Activated naive CD8-positive, alpha-beta T cell treated with anti-CD3 and anti-CD28 coated beads, Interleukin-2, amount 50 U/mL, for 16 hours (primary cell): ENCODE data around the gene LCP2.
"Not testable (repeated sequence)": the region's sequence is repeated elsewhere in the genome, so short reads cannot be mapped to it uniquely, and the experiment has no call there.

ENCODE experiments used
- DNase-seq: peaks from one replicate; pipeline ENCODE4 v3.0.0-alpha.2; 2020; ENCODE audit warnings: low read depth, low spot score

The LCP2 gene

GRCh38 chr5:170248931-170249227 is 48.7 kb downstream of the LCP2 start:
- DNase-seq: not testable (repeated sequence)

- DNase-seq: no peak
Measured at GRCh38 chr5:170248172-170248930, 49.2 kb downstream of the LCP2 start.

- DNase-seq: no peak
Measured at GRCh38 chr5:170247363-170247762, 50.2 kb downstream of the LCP2 start.

GRCh38 chr5:170246126-170246870 is 51.3 kb downstream of the LCP2 start:
- no peak for DNase-seq

GRCh38 chr5:170245436-170245835 is 52.1 kb downstream of the LCP2 start:
- DNase-seq: not testable (repeated sequence)

- DNase-seq: no peak
Measured at GRCh38 chr5:170238456-170239196, 59.0 kb downstream of the LCP2 start.

GRCh38 chr5:170235876-170236864 is 61.4 kb downstream of the LCP2 start:
- no peak for DNase-seq

- no peak for DNase-seq
Measured at GRCh38 chr5:170233358-170233892, 64.2 kb downstream of the LCP2 start.

- no peak for DNase-seq
Measured at GRCh38 chr5:170232786-170233185, 64.8 kb downstream of the LCP2 start, which contains the start of gene C5orf58. Gene C5orf58 (plus strand): TSS chr5:170232985. CDS start chr5:170234977, 1,992 bp downstream.

- no peak for DNase-seq
Measured at GRCh38 chr5:170228762-170229435, 68.7 kb downstream of the LCP2 start.

- no peak for DNase-seq
Measured at GRCh38 chr5:170226661-170227060, 70.9 kb downstream of the LCP2 start.

GRCh38 chr5:170226129-170226615 is 71.4 kb downstream of the LCP2 start:
- DNase-seq: no peak

GRCh38 chr5:170225326-170226128 is 72.0 kb downstream of the LCP2 start:
- peak; percentile 57 for DNase-seq

GRCh38 chr5:170223906-170224305 is 73.7 kb downstream of the LCP2 start:
- DNase-seq: no peak

GRCh38 chr5:170223360-170223759 is 74.2 kb downstream of the LCP2 start:
- no peak for DNase-seq

GRCh38 chr5:170221327-170221741 is 76.2 kb downstream of the LCP2 start:
- no peak for DNase-seq

GRCh38 chr5:170220191-170220590 is 77.4 kb downstream of the LCP2 start:
- DNase-seq: no peak

- DNase-seq: no peak
Measured at GRCh38 chr5:170219615-170220014, 78.0 kb downstream of the LCP2 start.

GRCh38 chr5:170218726-170219125 is 78.9 kb downstream of the LCP2 start:
- no peak for DNase-seq
